HG03159 (cell line): ENCODE results near the gene GNPNAT1.
"Not testable (repeated sequence)": the region's sequence is repeated elsewhere in the genome, so short reads cannot be mapped to it uniquely, and the experiment has no call there.

ENCODE experiments used
- ATAC-seq: cut with Tn5 transposase; IDR thresholded peaks from one replicate; pipeline ENCODE4 v1.9.1; 2021; ENCODE audit warnings: mild to moderate bottlenecking, moderate library complexity; ENCODE audit not compliant: unreplicated experiment

The GNPNAT1 gene

DNA sequence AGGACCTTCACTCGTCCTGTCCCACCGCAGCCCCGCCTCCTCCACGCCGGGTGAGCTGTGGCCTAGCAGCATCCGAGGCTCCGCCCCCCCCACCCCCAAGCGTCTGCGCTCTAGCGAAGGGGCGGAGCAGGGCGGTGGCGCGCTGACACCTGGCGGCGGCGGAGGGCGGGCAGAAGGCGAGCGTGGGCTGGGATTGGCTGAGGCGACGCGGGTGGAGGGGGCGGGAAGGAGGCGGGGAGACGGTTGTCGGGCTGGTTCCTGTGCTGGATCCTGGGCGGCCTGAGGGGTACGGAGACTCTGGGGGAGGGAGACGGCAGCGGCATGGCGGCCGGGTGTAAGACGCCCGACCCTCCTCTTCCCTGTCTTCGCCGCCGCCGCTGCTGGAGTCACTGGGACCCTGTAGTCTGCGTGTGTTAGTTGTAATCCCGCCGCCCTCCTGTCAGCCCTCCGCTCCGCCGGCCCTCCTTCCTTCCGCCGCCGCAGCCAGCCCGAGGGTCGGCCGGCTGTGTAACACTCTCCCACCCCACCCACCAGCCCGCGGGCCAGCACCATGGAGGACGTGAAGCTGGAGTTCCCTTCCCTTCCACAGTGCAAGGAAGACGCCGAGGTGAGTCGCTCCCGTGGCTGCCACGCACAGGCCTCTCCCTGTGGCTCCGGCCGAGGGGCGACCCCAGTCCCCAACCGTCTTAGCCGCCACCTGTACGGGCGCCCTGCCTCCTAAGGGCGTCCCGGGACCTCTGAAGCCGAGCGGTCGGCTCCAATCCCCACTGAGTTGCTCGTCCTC lies 61.3 kb downstream of the GNPNAT1 start, which contains the start of gene STYX:
Gene STYX, plus strand, starts transcription at position 242 of the 784 bp plus-strand sequence. Its CDS starts 309 bp downstream, at position 551.
- ATAC-seq = peak; percentile 90

DNA sequence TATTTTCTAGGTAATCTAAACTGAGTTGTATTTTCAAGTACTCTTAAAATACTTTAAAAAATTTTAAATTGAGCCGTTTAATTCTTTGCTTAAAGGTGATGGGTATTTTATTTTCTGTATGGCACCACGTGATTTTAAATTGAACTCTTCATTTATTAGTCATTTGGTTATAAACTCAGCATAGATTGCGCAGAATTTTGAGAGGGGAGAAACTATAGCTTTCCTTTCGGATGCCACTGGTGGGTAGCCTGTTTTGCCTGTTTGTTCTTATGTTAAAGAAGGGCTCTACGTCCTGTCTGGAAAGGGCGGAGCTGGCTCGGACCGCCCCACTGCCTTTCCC lies 61.9 kb downstream of the GNPNAT1 start:
- no peak for ATAC-seq

DNA sequence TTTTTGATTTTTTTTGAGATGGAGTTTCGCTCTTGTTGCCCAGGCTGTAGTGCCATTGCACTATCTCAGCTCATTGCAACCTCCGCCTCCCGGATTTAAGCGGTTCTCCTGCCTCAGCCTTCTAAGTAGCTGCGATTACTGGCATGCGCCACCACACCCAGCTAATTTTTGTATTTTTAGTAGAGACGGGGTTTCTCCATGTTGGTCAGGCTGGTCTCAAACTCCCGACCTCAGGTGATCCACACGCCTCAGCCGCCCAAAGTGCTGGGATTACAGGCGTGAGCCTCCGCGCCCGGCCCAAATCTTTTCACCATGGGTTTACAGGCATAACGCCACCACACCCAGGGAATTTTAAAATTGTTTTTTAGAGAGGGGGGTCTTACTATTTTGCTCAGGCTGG lies 62.4 kb downstream of the GNPNAT1 start:
- ATAC-seq = not testable (repeated sequence)

DNA sequence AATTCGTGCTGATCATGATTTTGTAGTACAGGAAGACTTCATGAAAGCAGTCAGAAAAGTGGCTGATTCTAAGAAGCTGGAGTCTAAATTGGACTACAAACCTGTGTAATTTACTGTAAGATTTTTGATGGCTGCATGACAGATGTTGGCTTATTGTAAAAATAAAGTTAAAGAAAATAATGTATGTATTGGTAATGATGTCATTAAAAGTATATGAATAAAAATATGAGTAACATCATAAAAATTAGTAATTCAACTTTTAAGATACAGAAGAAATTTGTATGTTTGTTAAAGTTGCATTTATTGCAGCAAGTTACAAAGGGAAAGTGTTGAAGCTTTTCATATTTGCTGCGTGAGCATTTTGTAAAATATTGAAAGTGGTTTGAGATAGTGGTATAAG lies 63.9 kb downstream of the GNPNAT1 start:
- ATAC-seq = not testable (repeated sequence)
